ENCODE results near the gene PEX11A. TPM values are rescaled to one million over a fixed set of nuclear protein-coding genes. Genes with fewer than 3 reads are reported as not detected.

PEX11A gene
- total RNA-seq, 1 donor from 2014 or later = 10.1 TPM

DNA sequence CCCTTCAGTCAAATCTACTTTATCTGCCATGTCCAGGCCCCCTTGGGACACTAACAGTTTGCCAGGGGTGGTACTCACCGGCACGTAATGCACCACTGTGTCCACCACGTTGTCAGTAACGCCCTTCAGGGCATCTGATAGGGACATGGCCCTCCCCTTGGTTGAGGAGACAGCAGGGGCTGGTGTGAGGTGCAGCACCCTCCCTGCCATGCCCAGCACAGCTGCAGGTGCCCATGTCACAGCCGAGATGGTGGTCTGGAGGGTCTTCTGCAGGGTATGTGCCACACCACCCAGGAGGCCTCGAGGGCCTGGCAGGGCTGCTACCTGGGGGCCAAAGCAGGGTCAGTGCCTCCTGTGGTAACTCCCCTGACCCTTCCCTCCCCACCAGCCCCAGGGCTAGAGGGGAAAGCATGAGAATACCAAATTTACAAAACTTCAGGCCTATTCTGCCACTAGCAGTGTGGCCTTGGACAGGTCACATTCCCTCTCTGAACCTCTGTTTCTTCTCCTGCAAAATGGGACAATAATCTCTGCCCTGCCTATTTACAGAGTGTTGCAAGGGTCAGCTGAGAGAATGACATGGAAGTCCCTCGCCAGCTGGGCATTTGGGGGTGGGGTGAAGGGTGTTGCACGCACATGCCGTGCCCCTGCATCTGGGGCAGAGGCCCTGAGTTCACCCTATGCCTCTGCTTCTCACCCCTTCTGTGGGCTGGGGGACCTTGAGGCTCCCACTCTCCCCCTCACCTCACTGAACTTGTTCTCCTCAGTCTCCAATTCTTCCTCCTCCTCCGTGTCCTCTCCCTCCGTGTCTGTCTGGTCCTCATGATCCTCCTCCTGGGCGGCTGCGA lies 23.5 kb downstream of the PEX11A start:
- Histone ChIP-seq H3K27ac (no peak overlapping the region), H3K4me1 (peaks cover 21% of the 10 kb centered on the region), H3K9me3 (no peaks in the 10 kb centered on the region), H3K4me3 (no peak overlapping the region), H3K27me3 (ENCODE audit: low read depth) (no peaks in the 10 kb centered on the region), H3K36me3 (no peaks in the 10 kb centered on the region)
- TF ChIP-seq, protein P1, sequence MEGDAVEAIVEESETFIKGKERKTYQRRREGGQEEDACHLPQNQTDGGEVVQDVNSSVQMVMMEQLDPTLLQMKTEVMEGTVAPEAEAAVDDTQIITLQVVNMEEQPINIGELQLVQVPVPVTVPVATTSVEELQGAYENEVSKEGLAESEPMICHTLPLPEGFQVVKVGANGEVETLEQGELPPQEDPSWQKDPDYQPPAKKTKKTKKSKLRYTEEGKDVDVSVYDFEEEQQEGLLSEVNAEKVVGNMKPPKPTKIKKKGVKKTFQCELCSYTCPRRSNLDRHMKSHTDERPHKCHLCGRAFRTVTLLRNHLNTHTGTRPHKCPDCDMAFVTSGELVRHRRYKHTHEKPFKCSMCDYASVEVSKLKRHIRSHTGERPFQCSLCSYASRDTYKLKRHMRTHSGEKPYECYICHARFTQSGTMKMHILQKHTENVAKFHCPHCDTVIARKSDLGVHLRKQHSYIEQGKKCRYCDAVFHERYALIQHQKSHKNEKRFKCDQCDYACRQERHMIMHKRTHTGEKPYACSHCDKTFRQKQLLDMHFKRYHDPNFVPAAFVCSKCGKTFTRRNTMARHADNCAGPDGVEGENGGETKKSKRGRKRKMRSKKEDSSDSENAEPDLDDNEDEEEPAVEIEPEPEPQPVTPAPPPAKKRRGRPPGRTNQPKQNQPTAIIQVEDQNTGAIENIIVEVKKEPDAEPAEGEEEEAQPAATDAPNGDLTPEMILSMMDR (IDR thresholded peaks at IDR 0.05) = no peak
- ATAC-seq (no peak), DNase-seq (no peak)
- intact Hi-C loops (cut with DNase I) = no loop called here

DNA sequence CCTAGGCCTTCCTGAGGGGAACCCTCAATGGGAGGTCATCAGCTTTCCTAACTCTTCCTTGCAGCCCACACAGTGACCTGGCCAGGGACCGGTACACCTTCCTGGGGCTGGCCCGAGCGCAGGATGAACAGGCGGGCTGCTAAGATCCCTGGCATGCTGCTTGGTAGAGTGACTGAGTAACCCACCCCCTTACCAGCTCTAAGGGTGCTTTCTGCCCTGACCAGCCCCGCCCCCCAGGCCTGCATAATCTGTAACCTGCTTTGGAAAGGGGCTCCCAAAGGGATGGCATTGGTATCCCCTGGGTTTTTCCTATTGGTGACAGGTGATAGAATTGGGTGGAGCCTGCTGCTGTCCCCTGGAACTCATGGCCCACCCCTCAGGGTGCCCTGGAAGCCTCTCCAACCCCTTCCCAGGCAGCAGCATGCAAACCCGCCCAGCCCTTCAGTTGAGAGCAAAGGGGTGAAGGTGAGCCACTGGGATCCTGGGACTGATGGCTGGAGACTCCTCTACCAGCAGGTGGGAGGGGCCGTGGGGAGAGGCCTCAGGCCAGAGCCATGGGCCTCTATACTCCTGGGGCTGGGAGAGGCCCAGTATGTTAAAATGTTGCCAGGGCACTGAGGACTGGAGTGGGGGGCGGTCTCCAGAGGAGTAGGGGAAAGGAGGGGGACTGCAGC lies 24.2 kb downstream of the PEX11A start:
- TF ChIP-seq, protein P1 (IDR thresholded peaks at IDR 0.05) = no peak
- DNase-seq (no peak), ATAC-seq (peak; percentile 13 to 25)
- no peaks in the 10 kb centered on the region for H3K36me3 ChIP-seq
- no peaks in the 10 kb centered on the region for H3K27me3 ChIP-seq (ENCODE audit: low read depth)
- H3K4me3 ChIP-seq = peak overlapping the region; percentile 57
- no peaks in the 10 kb centered on the region for H3K9me3 ChIP-seq
- H3K4me1 ChIP-seq = peaks cover 21% of the 10 kb centered on the region
- H3K27ac ChIP-seq = peak overlapping the region; percentile 84
- intact Hi-C loops (cut with DNase I) = no loop called here

DNA sequence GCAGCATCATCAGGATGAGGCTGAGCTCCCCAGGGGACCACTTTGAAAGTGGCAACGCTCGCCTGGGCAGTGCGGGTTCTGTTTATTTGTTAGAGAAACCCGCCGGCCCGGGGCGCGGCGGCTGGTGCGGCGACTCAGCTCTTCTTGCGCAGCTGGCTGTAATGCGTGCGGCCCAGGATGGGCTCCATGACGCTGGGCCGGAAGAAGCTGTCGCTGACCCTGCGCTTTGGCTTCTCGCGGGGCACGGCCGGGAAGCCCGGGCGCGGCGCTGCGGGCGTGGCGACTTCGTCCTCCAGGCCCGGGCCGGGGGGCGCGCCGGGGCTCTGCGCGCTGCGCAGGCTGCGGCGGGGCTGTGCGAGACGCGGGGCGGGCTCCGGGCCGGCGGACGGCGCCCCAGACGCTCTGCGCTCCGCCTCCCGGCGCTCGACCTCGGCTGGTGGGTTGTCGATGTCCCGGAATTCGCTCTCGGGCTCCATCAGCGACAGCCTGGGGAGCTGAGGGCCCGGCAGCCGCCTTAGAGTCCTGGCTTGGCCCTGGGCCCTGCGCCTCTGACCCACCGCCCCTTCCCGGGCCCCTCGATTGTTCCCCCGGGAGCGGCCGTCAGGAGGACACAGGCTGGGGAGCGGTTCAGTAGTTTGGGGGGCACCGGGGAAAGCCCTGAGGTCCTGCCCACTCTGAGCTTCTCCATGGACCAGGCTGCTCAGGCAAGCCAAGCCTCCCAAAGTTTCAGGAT lies 24.9 kb downstream of the PEX11A start:
- peak overlapping the region; percentile 57 for H3K4me3 ChIP-seq
- H3K27ac ChIP-seq = peak overlapping the region; percentile 84
- H3K36me3 ChIP-seq = no peaks in the 10 kb centered on the region
- ATAC-seq = peak; percentile 79 to 82
- no peaks in the 10 kb centered on the region for H3K27me3 ChIP-seq (ENCODE audit: low read depth)
- H3K9me3 ChIP-seq = no peaks in the 10 kb centered on the region
- DNase-seq = peak; percentile 73
- H3K4me1 ChIP-seq = peaks cover 21% of the 10 kb centered on the region
- TF ChIP-seq, protein P1 (IDR thresholded peaks at IDR 0.05) = no peak
- intact Hi-C loops (cut with DNase I) = no loop called here

DNA sequence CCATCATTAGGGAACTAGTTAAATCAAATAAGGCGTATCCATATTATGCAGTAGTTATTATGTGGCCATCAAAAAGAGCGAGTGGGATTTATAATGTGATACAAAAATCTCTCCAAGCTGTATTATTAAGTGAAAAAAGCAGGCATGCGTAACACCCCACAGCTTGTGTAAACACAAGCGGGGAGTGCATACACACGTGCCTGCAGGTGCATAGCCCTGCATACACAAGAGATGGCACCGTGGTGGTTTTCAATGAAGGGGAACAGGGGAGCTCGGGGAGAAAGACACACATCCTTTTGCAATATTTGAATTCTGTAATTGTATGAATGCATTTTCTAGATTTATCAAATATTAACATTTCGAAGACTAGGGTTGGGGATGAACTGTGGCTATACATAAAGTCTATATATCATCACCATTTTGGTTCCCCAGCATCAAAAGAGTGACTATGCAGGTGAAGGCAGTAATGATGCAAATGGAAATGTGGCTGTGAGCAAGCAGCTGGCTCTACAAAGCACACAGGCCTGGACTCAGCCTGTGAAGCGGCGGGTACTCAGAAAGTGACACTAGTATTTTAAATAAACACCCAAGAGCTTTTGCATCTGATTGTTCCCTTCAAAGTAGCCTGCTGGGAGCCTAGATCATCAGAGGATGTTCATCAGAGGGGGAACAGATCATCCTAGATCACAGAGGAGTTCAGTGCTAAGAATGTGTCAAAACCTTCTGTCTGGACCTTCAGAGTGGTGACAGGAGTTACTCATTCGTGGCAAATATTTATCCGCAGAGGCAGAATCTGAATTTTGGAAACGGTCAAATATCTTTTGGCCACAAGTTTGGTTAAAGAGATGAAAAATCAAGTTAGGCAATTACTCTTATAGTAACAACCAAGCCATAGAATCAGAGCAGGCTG lies 25.9 kb downstream of the PEX11A start:
- intact Hi-C loops (cut with DNase I) = no loop called here
- DNase-seq = no peak
- H3K27ac ChIP-seq = peak overlapping the region; percentile 84
- no peak for ATAC-seq
- peaks cover 21% of the 10 kb centered on the region for H3K4me1 ChIP-seq
- TF ChIP-seq, protein P1 (IDR thresholded peaks at IDR 0.05) = no peak
- H3K4me3 ChIP-seq = peak overlapping the region; percentile 57
- no peaks in the 10 kb centered on the region for H3K9me3 ChIP-seq
- no peaks in the 10 kb centered on the region for H3K36me3 ChIP-seq
- no peaks in the 10 kb centered on the region for H3K27me3 ChIP-seq (ENCODE audit: low read depth)

Measured in lower lobe of right lung (tissue), 2 donors.